ENCODE data around the gene ZSCAN12.
"Not testable (repeated sequence)": the region's sequence is repeated elsewhere in the genome, so short reads cannot be mapped to it uniquely, and the experiment has no call there.

The ZSCAN12 gene

DNA sequence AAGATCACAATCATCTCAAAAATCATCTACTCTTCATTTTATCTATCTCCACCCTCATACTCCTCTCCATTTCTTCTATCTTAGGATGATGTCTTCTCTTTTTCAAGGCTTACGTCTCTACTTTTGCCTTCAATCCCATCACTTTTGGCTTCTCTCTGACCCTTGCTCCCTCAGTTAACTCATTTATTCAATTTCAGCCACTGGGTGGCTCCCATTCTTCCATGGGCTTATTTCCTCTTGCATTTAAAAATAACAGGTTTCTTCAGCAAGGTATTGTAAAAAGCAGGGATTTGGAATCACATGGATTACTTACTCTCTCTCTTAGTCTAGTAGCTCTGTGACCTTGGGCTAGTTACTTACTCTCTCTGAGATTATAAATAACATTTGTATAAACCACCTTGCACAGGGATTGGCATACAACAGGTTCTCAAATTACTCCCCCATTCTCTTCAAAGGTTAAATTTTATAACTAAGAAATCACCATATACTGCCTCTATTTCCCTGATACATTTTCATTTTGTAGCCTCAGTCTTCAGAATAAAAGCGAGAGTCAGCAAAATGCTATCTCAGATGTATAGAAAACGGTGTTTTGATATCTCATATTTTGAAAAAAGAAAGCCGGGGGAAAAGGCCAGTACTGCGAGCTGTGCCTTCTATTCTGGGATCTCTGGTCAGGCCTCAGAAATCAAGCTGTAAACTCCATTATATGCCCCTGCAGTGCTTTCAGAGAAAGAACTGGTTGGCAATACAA, 5.5 kb downstream of the ZSCAN12 start:
- peak; percentile 12 for DNase-seq

DNA sequence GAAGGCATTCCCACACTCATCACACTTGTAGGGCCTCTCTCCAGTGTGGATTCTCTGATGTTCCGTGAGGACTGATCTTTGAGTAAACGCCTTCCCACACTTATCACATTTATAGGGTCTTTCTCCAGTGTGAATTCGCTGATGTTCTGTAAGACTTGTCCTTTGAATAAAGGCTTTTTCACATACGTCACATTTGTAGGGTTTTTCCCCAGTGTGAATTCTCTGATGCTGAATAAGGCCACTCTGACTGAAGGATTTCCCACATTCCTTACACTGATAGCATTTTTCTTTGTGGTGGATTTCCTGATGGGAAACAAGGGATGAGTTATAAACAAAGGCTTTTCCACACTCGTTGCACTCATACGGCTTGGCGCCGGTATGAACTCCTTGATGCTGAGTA, 8.9 kb downstream of the ZSCAN12 start:
- no peak for DNase-seq

GRCh38 chr6:28384143-28384533, 15.4 kb downstream of the ZSCAN12 start:
- DNase-seq, result no peak

- peak; percentile 58 for DNase-seq
Measured at GRCh38 chr6:28383235-28384142, 16.1 kb downstream of the ZSCAN12 start.

- no peak for DNase-seq
Measured at GRCh38 chr6:28380381-28380780, 19.2 kb downstream of the ZSCAN12 start.

- no peak for DNase-seq
Measured at GRCh38 chr6:28378644-28379043, 20.9 kb downstream of the ZSCAN12 start.

- DNase-seq, result no peak
Measured at GRCh38 chr6:28377879-28378278, 21.7 kb downstream of the ZSCAN12 start.

DNA sequence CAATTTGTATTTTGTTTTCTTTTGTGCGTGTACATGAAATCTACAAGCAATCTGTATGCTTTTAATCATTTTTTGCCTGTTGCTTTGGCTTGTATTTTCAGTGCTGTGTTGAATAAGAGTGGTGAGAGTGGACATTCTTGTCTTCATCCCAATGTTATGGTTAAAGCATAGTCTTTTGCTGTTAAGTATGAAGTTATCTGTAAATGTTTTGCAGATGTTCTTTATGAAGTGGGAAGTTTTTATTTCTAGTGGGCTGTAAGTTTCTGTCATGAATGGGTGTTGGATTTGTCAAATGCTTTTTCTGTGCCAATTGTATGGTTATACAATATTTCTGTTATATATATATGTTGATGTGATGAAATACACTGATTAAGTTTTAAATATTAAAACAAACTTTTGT, 25.6 kb downstream of the ZSCAN12 start:
- no peak for DNase-seq

- DNase-seq, result no peak
Measured at GRCh38 chr6:28371706-28372451, 27.7 kb downstream of the ZSCAN12 start.

- DNase-seq, result no peak
Measured at GRCh38 chr6:28371280-28371679, 28.3 kb downstream of the ZSCAN12 start.

GRCh38 chr6:28370440-28370839, 29.1 kb downstream of the ZSCAN12 start:
- no peak for DNase-seq

DNA sequence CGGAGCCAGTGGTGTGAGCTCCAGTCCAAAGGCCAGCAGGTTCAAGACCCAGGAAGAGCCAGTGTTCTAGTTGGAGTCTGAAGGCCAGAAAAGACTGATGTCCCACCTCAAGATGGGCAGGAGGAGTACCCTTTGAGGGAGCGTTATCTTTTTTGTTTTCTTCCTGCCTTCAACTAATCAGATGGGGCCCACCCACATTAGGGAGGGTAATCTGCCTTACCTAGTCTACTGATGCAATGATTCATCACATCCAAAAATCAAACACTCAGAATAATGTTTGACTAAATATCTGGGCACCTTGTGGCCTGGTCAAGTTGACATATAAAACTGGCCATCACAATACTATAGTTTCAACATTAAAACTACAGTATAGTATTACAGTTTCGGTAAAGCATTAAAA, 30.1 kb downstream of the ZSCAN12 start:
- no peak for DNase-seq

GRCh38 chr6:28368522-28368921, 31.0 kb downstream of the ZSCAN12 start:
- no peak for DNase-seq

DNA sequence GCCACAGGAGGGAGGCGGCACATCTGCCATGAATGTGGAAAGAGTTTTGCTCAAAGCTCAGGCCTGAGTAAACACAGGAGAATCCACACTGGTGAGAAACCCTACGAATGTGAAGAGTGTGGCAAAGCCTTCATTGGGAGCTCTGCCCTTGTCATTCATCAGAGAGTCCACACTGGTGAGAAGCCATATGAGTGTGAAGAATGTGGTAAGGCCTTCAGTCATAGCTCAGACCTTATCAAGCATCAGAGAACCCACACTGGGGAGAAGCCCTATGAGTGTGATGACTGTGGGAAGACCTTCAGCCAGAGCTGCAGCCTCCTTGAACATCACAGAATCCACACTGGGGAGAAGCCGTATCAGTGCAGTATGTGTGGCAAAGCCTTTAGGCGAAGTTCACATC, 34.0 kb downstream of the ZSCAN12 start:
- not testable (repeated sequence) for DNase-seq

DNA sequence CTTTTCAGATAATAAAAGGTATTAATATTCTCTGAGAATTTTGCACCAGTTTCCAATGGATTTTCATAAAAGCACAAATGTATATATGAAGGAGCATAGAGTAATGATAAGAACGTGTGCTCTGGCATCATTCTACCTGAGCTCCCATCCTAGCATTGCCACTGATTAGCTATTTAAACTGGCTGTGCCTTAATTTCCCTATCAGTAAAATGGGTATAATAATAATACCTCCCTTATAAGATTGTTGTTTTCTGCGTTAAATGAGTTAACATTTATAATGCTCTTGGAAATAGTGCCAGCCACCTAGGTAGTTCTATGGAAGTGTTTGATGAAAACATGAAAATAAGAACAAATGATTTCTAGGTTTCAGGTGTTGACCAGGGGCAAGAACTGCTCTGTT, 38.6 kb downstream of the ZSCAN12 start:
- no peak for DNase-seq

- DNase-seq, result not testable (repeated sequence)
Measured at GRCh38 chr6:28359562-28359961, 40.0 kb downstream of the ZSCAN12 start.

DNA sequence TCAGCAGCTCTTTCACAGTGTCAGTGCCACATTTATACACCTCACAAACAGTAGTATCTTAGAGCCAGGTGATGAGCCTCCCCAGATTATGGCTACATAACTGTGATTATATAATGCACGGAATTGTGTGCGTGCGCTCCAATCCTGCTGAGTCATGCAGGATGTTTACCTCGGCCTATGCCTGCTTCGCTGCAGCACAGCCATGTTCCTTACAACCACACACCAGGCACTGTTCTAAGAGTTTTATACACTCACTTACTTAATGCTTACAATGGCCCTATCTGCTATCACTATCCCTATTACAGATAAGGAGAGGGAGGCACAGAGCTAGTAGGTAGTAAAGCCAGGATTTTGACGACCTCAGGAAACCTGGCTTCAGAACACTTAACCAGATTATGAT, 42.5 kb downstream of the ZSCAN12 start:
- no peak for DNase-seq

DNA sequence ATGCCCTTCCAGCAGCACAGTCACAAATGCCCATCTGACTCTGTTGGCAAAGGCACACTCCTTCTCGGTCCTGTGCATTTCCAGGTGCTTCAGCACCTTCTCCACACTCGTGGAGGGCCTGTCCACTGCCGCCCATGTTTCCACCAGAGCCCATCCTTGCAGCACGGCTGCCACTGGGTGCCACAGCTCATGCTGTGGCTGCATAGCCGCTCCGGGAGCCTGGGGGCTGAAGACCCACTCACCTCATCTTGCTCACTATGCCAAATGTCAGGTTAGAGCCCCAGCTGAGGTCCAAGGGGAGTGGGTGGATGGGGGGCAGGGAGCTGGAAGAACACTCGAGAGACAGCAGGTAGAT, 42.9 kb downstream of the ZSCAN12 start:
- DNase-seq, result no peak

DNA sequence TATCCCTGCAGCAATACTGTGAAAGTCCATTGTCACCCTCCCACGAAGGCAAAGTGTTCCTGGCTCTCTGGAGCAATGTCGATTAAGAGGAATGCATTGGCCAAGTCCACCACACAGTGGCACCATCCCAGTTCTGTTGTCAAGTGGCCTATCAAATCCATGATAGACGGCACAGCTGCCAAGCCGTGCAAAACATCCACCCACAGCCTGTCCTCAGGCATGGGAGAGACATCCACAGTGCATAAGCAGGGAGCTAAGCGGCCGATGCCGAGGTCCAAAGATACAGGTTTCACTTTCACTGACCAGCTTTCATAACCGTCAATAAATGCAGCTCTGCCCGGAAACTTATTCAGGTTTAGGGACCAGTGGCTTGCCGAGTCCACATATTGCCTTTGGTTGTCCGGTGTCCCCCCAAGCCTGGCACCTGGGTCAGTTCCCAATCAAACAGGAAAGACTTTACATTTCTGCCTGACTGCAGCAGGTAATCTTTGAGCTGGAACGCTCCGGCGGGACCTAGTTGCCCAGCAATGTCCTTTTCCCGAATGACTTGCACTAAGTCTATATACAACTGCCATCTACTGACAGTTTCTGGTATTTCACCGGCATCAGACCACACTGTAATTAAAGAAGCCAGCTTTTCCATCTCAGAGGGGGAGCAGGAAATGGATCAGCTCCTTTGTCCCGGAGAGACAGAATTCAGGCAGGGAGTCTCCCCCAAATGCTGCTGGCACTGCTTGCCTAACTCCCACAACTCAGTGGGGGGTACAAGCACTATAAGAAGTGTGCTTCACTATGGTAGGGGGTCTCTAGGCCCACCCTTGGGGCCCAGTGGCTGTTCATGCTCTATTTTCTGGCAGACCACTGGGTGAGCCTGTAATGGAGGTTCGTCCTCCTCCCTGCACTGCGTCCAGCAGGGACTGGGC, 43.5 kb downstream of the ZSCAN12 start:
- peak; percentile 84 for DNase-seq

- no peak for DNase-seq
Measured at GRCh38 chr6:28354688-28355554, 44.6 kb downstream of the ZSCAN12 start.

Data from fibroblast of skin of back (primary cell).